ENCODE results near the gene LRRK1. TPM values are rescaled to one million over a fixed set of nuclear protein-coding genes. Genes with fewer than 3 reads are reported as not detected.
A peak's percentile ranks its signal among the peaks of the same experiment; 100 is the strongest.

Gene LRRK1
- total RNA-seq, 1 donor from 2014 or later, result 12.1 TPM

GRCh38 chr15:101025501-101025885 lies 106.3 kb downstream of the LRRK1 start:
- no peak for DNase-seq

GRCh38 chr15:101025896-101026631 lies 106.9 kb downstream of the LRRK1 start:
- DNase-seq, result no peak

- DNase-seq, result no peak
These were observed 107.6 kb downstream of the LRRK1 start for GRCh38 chr15:101026656-101027272.

GRCh38 chr15:101027273-101027901 lies 108.2 kb downstream of the LRRK1 start:
- no peak for DNase-seq

GRCh38 chr15:101027920-101028319 lies 108.8 kb downstream of the LRRK1 start:
- no peak for DNase-seq

GRCh38 chr15:101028321-101028720 lies 109.2 kb downstream of the LRRK1 start:
- DNase-seq, result no peak

GRCh38 chr15:101028772-101029438 lies 109.7 kb downstream of the LRRK1 start:
- no peak for DNase-seq

- DNase-seq, result no peak
These were observed 111.0 kb downstream of the LRRK1 start for GRCh38 chr15:101029971-101030661.

GRCh38 chr15:101031213-101031612 lies 112.1 kb downstream of the LRRK1 start:
- peak; percentile 80 for DNase-seq

GRCh38 chr15:101033801-101034200 lies 114.6 kb downstream of the LRRK1 start:
- no peak for DNase-seq

- no peak for DNase-seq
These were observed 116.5 kb downstream of the LRRK1 start for GRCh38 chr15:101035611-101036010.

- DNase-seq, result no peak
These were observed 117.0 kb downstream of the LRRK1 start for GRCh38 chr15:101036189-101036588.

GRCh38 chr15:101037090-101037830 lies 118.1 kb downstream of the LRRK1 start:
- DNase-seq, result no peak

- no peak for DNase-seq
These were observed 119.3 kb downstream of the LRRK1 start for GRCh38 chr15:101038327-101039003.

GRCh38 chr15:101039461-101039860 lies 120.3 kb downstream of the LRRK1 start:
- DNase-seq, result peak; percentile 39

- DNase-seq, result no peak
These were observed 123.2 kb downstream of the LRRK1 start for GRCh38 chr15:101042320-101042719.

GRCh38 chr15:101043011-101043410 lies 123.9 kb downstream of the LRRK1 start:
- DNase-seq, result no peak

- DNase-seq, result no peak
These were observed 124.9 kb downstream of the LRRK1 start for GRCh38 chr15:101043911-101044624.

- DNase-seq, result no peak
These were observed 125.6 kb downstream of the LRRK1 start for GRCh38 chr15:101044625-101045235.

- DNase-seq, result peak; percentile 56
These were observed 126.1 kb downstream of the LRRK1 start for GRCh38 chr15:101045236-101045646.

Data from dermis blood vessel endothelial cell (primary cell).